TTC549 (cell line): Measurements from ENCODE around the gene NET1.
"Not testable (repeated sequence)": the region's sequence is repeated elsewhere in the genome, so short reads cannot be mapped to it uniquely, and the experiment has no call there.

Experiments used
- FAIRE-seq: peaks from 2 replicates; lab custom pipeline; 2012; peaks lifted over from hg19 to GRCh38; lab: Jason Lieb, UNC

Gene NET1

DNA sequence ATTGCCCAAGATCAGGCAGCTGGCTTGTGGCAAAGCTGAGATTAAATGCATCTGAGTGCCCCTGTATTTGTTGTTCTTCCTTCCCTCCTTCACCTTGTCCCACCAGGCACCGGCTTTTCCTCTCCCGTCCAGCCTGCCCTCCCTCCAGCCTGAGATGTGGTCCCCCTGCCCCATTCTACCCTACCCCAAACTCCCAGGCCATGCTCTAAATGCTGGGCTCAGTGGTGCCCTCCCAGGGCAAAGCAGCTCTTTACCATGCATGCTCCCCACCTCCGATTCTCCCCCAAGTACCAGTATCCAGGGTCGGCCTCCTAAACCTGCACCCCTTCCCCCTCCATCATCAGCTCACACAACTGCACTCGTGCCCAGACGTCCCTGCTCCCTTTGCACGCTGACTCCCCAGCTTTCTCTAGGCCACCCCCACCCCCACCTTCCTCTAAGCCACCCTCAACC lies 50.5 kb downstream of the NET1 start:
- no peak for FAIRE-seq

DNA sequence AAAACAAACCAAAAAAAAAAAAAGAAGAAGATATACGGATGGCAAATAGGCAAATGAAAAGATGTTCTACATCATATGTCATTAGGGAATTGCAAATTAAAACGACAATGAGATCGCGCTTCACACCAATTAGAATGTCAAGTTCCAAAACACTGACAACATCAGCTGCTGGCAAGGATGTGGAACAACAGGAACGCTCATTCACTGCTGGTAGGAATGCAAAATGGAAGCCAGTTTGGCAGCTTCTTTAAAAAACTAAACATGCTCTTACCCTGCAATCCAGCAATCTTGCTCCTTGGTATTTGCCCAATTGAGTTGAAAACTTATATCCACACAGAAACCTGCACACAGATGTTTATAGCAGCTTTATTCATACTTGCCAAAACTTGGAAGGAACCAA lies 52.2 kb downstream of the NET1 start:
- FAIRE-seq = no peak

DNA sequence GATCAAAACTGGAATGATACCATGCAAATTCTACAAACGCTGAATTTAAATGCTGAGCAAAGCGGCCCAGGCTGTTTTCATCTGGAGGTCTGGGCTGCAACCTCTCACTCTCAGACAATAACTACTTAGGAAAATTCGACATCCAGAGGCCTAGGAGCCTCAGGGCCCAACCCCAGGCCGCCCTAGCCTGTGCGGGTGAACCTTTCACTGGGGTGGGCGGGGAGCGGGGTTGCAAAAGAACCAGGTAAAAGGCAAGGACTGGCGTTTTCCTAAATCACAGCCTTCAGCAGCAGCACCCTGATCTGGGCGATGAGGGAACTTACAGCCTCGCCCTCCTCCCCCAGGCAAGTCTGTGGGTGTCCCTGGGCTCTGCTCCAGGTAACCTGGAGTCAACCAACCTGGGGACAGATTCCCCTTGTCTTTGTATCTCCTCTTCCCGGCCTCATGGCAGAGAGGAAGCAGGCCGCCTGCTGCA lies 53.7 kb downstream of the NET1 start:
- FAIRE-seq = no peak

DNA sequence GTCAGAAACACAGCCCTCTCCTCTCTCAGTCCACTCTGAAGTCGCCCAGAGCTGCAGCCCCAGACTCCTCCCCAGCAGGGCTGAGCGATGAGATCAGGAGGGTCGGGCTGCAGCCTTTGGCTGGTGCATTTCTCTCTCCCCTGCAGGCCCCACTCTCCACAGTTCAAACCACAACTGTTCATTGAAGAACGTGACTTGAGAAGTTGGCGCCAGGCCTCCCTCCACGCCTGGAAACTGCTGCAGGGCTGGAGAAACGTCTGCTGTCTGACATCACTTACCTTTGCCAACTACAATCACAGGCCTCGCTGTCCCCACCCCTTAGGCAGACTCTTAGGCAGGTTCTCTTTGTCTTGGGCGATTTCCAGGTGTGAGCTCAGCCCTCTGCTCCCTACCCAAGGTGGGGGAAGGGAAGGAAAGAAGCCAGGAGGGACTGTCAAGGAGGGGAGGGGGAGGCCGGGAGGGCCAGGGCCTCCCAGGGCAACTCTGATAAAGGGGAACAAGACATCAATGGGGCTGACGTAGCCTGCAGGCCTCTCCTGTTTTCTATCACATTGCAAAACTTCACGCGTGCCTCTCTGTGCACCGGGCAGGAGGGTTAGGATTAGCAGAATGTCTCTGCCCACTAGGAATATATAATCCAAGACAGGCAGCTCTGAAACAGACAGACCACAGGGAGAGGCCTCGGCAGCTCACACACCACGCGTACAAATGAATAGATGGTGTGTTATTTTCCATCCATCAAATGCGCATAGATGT lies 54.3 kb downstream of the NET1 start:
- FAIRE-seq = no peak

DNA sequence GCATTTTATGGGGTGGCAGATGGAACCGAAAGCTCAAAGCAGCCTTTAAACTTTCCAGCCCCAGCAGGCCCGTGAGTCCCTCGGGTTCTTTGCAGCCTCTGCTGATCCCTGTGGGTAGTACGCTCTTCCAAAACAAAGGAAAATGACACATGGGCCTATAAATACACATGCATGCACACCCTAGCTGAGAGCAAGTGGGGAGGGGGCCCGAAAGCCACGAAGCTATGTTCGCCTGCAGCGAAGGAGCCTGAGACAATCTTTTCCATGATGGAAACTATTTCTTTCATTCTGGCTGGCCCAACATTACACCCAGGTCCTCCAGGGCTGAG lies 54.8 kb downstream of the NET1 start:
- no peak for FAIRE-seq

DNA sequence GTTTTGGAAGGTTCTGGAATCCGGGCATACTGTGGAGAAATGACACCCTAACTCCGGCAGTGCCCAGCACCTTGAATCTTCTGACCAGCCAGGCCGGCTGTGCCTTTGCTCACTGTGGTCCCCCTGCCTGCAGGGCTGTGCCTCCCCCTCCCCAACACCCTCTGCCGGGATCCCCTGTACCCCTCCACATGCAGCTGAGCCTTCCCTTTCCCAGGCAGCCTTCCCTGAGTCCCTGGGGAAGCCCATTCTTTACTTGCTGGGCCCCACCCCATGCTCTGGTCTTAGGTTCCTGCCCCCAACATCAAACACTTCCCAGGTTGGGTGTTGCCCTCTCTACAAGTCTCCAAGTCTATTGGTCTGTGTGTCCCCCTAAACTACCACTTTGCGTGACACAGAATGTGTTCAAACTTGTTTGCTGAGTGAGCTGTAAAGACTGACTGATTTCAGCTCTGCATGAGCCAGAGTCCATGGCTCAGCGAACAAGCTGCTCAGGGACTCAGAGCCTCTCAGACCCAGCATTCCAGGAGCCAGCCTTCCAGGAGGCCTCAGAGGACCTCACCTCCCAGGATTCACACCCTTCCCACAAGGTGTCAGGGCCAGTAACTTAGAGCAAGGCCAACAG lies 55.4 kb downstream of the NET1 start:
- no peak for FAIRE-seq

DNA sequence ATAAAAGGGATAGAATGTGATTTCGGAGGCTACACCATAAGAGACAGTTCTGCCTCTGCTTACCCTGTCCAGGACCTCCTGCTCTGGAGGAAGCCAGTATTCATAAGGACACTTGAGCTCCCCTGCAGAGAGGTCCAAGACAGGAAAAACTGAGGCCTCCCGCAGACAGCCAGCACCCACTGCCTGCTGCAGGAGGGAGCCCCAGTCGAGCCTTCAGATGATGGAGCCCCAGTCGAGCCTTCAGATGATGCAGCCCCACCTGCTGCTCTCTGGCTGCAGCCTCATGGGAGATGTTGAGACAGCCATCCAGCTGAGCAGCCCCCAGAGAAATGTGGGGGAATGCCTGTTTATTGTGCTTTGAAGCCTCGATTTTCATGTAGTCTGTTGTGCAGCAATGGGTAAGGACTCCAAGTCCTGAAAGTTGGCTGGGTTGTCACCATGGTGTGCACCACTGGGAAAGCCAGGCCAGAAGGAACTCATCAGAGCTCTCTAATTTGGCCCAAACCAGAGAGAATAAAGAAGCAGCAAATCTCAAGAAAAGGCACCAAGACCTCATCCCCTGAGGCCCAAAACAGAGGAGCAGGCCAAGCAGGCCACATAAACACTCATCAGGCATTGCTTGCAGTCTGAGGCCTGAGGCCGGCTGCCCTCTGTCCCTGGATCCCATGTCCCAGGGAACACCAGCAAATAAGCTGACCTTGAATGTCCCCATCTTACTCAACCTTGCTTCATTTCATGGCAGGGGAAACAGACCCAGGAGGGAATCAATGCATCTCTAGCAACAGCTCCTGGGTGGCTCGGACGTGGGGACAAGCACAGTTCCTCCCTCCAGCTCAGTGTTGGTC lies 56.1 kb downstream of the NET1 start:
- FAIRE-seq = no peak

DNA sequence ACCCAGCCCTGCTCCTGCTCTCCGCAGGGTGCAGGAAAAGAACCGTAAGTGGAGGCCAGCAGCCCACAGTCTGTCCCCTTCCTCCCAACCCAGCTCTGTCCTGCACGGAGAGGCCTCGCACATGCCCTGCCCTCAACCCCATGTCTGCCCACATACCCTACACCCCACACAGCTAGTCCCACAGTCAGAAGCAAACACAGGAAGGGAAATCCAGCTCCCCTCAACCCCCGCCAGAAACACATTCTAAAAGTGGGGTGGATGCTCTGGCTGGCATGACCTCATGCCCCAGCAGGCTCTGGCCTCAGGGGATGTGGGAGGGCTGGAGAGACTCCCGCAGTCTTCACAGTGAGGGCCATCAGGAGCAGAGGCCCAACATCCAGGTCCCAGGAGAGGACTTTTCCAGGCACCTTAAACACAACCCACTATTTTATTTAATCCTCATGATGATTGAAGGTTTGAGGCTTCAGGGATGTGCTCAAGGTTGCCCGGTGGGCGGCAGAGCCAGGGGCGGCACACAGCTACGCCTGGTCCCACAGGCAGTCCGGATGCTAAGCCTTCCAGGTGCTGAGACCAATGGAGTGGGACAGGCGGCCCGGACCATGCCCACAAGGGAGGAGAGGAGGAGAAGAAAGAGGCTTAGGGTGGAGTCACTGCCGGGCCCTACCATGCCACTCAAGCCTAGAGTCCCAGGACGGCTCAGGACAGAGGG lies 57.1 kb downstream of the NET1 start:
- FAIRE-seq = no peak

DNA sequence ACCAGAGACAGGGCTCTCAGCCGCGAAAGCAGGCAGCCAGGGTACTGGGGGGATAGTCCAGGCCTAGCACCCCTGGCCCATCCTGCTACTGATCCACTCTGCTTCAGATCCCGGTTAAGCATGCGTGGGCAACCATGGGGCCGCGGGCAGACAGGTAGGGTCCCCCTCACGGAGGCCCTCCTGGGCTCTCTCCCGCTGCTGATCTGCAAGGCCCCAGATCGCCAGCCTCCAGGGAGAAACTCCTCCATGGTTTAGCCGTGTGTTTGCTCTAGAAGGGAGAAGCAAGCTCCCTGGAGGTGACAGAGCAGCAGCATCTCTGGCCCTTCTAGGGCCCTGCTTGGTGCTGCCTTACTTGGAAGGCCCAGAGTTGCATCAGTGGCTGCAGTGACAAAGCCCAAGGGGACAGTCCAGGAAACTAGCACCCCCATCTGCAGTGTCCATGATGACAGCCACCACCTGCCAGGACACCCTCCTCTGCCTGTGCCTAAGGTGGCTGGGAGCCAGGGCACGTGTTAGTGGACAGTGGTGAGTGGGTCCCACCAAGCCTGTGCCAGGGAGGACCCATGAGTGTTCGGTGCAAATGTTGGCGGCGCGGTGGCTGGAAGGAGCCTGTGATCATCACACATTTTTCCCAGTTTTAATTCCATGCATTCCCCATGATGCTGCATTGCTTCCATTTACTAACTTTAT lies 57.9 kb downstream of the NET1 start:
- no peak for FAIRE-seq

DNA sequence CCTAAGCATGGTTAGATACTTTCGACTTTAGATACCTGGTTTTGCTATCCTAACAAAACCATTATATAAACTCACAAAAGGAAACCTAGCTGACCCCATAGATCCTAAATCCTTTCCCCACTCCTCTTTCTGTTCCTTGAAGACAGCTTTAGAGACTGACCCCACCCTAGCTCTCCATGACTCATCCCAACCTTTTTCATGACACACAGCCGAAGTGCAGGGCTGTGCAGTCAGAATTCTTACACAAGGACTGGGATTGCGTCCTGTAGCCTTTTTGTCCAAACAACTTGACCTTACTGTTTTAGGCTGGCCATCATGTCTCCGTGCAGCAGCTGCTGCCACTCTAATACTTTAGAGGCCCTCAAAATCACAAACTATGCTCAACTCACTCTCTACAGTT lies 62.3 kb downstream of the NET1 start:
- not testable (repeated sequence) for FAIRE-seq

DNA sequence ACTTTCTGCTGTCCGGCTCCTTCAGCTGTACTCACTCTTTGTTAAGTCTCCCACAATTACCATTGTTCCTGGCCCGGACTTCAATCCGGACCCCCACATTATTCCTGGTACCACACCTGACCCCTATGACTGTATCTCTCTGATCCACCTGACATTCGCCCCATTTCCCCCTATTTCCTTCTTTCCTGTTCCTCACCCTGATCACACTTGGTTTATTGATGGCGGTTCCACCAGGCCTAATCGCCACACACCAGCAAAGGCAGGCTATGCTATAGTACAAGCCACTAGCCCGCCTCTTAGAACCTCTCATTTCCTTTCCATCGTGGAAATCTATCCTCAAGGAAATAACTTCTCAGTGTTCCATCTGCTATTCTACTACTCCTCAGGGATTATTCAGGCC lies 62.7 kb downstream of the NET1 start:
- FAIRE-seq = not testable (repeated sequence)

DNA sequence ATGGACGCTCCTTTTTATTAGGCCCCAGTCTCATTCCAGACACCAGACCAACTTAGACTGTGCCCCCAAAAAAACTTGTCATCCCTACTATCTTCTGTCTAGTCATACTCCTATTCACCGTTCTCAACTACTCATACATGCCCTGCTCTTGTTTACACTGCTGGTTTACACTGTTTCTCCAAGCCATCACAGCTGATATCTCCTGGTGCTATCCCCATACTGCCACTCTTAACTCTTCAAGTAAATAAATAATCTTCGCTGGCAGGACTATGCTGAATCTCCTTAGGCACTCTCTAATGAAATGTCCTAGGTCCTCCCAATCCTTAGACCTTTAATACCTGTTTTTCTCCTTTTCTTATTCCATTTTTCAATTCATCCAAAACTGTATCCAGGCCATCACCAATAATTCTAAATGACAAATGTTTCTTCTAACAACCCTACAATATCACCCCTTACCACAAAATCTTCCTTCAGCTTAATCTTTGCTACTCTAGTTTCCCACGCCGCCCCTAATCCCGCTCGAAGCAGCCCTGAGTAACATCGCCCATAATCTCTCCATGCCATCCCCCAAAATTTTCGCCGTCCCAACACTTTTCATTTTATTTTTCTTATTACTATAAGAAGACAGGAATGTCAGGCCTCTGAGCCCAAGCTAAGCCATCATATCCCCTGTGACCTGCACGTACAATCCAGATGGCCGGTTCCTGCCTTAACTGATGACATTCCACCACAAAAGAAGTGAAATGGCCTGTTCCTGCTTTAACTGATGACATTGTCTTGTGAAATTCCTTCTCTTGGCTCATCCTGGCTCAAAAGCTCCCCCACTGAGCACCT lies 63.8 kb downstream of the NET1 start:
- FAIRE-seq = not testable (repeated sequence)

DNA sequence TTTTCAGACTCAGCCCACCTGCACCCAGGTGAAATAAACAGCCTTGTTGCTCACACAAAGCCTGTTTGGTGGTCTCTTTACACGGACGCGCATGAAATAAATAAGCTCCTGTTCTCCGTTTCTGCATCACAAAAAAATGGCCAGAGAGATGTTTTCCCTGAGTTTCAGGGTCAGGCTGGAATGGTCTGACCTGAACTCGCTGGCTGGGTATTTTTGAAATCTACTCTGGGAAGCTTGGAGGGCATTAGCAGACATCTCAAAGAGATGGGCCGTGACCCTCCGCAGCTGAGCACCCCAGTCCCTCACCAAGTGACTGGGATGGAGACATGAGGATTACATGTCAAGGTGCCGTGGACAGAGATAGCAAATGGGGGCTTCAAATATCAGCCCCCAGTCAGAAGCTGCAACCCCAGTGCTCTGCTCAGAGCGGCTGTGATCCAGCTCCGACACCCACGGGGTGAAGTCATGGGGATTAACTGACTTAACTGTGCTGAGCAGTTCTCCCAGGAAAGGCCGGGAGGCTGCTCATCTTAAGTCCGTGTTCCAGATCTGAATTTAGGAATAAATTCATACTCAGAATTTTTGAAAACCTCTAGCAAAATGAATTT lies 64.7 kb downstream of the NET1 start:
- no peak for FAIRE-seq

DNA sequence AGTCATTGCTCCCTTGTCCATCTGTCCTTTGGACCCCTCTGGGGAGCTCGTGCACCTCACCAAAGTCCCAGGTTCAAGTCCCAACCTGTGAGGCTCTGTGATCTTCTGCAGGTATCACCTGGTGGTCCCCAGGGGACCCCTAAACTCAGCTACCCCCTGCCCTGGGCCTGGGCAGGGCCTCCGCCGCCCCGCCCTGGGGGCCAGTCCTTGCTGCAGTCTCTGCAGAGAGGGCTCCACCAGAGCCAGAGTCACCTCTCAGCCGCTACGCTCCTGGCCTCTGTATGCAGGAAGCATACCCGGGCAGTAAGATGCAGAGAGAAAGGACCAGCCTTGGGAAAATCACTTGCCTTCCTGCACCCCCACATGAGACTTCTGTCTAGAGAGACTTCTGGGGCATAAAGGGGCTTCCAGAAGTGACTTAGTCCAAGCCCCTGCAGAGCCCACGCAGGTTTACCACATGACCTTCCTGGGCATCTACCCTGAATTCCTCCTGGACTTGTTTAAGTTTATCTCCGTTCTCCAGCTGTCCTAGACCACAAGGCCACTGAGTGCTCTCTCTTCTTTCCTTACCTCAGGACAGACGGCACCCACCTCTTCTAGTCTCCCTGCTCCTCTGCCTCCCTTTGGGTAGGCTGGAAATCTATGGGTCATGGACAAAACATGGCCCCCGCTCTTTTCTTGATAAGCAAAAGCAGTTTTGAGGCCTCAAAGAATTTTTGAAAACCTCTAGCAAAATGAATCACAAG lies 65.8 kb downstream of the NET1 start:
- no peak for FAIRE-seq

DNA sequence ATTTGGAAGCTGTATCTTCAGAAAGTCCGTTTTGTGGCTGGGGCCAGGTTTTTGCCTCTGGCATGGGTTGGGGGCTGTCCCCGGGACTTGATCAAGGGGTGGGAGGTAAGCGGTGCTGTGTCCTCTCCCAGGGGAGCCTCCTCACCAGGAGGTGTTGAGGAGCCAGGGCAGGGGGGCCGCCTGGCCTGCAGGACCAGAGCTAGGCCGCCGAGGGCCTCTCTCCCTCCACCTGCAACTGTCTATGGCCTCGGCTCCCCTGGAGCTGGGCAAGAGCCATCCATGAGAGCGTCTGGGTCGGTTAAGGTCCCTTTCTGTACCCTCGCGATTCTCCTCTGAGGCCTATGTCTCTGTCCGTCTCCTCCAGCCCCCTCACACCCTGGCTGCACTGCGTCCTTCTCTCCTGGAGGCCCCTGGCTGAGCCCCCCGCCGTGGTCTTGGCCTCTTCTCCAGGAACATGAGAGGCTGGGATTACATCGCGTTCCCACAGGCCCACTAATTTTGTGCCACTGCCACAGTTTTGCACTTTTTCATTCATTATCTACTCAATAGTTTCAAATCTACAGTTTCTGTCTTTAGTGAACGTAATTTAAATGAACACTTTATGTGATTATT lies 66.4 kb downstream of the NET1 start:
- FAIRE-seq = no peak

DNA sequence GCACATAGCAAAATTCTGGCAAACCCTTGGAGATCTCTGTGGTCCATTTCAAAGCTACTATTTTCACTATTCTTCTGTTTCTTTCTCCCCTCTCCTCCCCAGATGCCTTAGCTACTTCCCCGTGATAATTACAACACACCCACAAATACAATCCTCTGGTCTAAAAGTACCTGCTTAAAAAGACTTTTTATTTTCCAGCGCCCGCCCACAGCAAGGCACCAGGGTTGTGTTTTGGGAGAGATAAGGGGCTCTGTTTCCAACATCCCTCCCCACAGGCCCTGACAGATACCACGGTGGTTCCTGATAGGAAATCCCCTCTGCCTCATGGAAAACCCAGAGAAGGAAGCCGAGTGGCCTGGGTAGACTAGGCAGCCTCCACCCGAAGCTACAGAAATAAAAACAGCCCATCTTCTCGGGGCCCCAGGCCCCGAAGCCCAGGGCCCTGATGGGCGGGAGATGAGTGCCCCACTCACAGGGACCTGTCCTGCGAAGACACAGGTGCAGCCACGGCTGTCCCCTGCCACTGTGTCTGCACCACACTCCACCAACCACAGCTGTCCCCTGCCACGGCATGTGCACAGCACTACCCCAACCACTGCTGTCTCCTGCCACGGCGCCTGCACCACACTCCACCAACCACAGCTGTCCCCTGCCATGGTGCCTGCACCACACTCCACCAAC lies 67.3 kb downstream of the NET1 start:
- no peak for FAIRE-seq

DNA sequence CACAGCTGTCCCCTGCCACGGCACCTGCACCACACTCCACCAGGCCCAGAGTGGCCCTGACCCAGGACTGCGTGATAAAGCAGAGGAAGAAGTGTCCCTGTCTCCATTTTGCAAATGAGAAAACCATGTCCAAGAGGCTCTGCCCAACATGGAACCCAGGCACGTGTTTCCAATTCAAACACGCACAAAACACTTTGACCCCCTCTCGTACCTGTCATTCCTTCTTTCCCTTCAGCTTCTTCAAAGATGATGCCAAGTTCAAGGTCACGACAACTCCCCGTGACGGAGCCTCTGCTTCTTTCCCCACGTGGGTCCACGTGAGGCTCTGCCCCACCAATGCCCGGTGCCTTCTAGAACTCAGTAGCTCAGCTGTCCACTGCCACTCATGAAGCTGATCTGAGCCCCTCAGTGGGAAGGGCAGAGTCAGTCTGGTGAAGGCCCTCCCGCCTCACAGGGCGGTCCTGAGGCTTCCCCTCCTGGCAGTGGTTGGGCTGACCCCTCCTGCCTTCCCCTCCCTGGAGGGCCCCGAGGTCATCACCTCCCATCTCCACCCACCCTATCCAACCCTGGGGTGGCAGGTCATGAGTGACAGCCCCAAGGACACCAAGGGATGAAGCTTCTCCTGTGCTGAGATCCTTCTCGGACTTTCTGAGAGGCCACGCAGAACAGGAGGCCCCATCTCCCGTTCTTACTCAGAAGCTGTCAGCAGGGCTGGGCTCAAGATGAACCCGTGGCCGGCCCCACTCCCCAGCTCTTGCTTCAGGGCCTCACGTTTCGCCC lies 68.0 kb downstream of the NET1 start:
- no peak for FAIRE-seq

DNA sequence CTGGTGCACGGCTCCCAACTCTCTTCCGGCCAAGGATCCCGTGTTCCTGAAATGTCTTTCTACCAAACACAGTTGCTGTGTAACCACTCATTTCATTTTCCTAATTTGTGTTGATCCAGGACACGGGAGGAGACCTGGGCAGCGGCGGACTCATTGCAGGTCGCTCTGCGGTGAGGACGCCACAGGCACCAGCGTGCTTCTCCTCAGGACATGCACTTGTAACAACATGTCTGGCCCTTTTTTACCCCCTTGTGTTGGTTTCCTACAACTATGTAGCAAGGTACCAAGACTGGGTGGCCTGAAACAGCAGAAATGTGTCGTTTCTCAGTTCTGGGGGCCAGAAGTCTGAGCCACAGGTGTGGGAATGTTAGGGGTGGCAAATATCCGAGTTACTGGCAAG lies 68.8 kb downstream of the NET1 start:
- FAIRE-seq = no peak
